Stromal cell of bone marrow (primary cell): ENCODE data around the gene MKX.

Experiments
- DNase-seq: peaks from one replicate; pipeline ENCODE4 v3.0.0-alpha.2; 2012; ENCODE audit warnings: low read depth

The MKX gene

GRCh38 chr10:27646604-27647175 is 98.9 kb downstream of the MKX start:
- DNase-seq: no peak

GRCh38 chr10:27646194-27646593 is 99.4 kb downstream of the MKX start:
- DNase-seq: no peak

GRCh38 chr10:27644307-27644939 is 101.2 kb downstream of the MKX start:
- DNase-seq: no peak

- DNase-seq: no peak
Observed at GRCh38 chr10:27643301-27643700, 102.3 kb downstream of the MKX start.

- DNase-seq: no peak
Observed at GRCh38 chr10:27642023-27642589, 103.5 kb downstream of the MKX start.

- DNase-seq: no peak
Observed at GRCh38 chr10:27638071-27638750, 107.4 kb downstream of the MKX start.

GRCh38 chr10:27637601-27638000 is 108.0 kb downstream of the MKX start:
- no peak for DNase-seq

- no peak for DNase-seq
Observed at GRCh38 chr10:27636816-27637215, 108.8 kb downstream of the MKX start.

GRCh38 chr10:27635699-27636270 is 109.8 kb downstream of the MKX start:
- DNase-seq: no peak

GRCh38 chr10:27635290-27635689 is 110.3 kb downstream of the MKX start:
- no peak for DNase-seq

GRCh38 chr10:27628621-27629020 is 117.0 kb downstream of the MKX start:
- DNase-seq: no peak

GRCh38 chr10:27626890-27627289 is 118.7 kb downstream of the MKX start:
- DNase-seq: no peak

GRCh38 chr10:27625452-27626211 is 120.0 kb downstream of the MKX start:
- DNase-seq: no peak

- DNase-seq: no peak
Observed at GRCh38 chr10:27624941-27625340, 120.7 kb downstream of the MKX start.
